ENCODE measurements around the gene PKNOX2.

- no peak for TF ChIP-seq CTCF (IDR thresholded peaks at IDR 0.05)
- TF ChIP-seq POLR2A (IDR thresholded peaks at IDR 0.05): no peak
- TF ChIP-seq POLR2AphosphoS5 (IDR thresholded peaks at IDR 0.05): no peak
Observed at GRCh38 chr11:125408311-125408711, 243.8 kb downstream of the PKNOX2 start.

All from sigmoid colon (tissue), 4 donors.